K562 treated with DMSO at 1 percent for 48 hours (cell line): ENCODE results near the gene TAF11L13. TPM values are rescaled to one million over a fixed set of nuclear protein-coding genes. Genes with fewer than 3 reads are reported as not detected.

ENCODE experiments used
- total RNA-seq: library from RNA; unstranded; fragments of 300-600 nt; gene quantifications from 2 replicates; pipeline ENCODE4 v1.2.3, GENCODE V29; 2022; ENCODE audit warnings: low replicate concordance; ENCODE audit errors: extremely low read depth

TAF11L13 gene
- not detected in 2 replicates for total RNA-seq

GRCh38 chr5:17631788-17632187 lies at the start of gene TAF11L13:
TSS of gene TAF11L13 (plus strand) at chr5:17632088.

GRCh38 chr5:17585658-17586057 lies 46.2 kb upstream of the TAF11L13 start, which contains the start of gene TAF11L7:
TSS of gene TAF11L7 (minus strand) at chr5:17585758.

GRCh38 chr5:17590860-17591259 lies 41.0 kb upstream of the TAF11L13 start, which contains the start of gene TAF11L8:
TSS of gene TAF11L8 (minus strand) at chr5:17590960.

GRCh38 chr5:17594255-17594654 lies 37.6 kb upstream of the TAF11L13 start, which contains the start of gene TAF11L9:
TSS of gene TAF11L9 (minus strand) at chr5:17594394.

GRCh38 chr5:17597728-17598127 lies 34.2 kb upstream of the TAF11L13 start, which contains the start of gene TAF11L10:
TSS of gene TAF11L10 (minus strand) at chr5:17597828.

GRCh38 chr5:17603880-17604279 lies 28.0 kb upstream of the TAF11L13 start, which contains the start of gene TAF11L11:
TSS of gene TAF11L11 (plus strand) at chr5:17604183.

GRCh38 chr5:17610092-17610491 lies 21.8 kb upstream of the TAF11L13 start, which contains the start of gene TAF11L12:
TSS of gene TAF11L12 (plus strand) at chr5:17610392.

GRCh38 chr5:17634160-17634559 lies 2.3 kb downstream of the TAF11L13 start, which contains the start of gene TAF11L14:
TSS of gene TAF11L14 (plus strand) at chr5:17634460.

Other genes with a start within 250 kb of the TAF11L13 start
- not detected in 2 replicates for gene TAF11L2, start 133.9 kb upstream of the TAF11L13 start, total RNA-seq
- not detected in 2 replicates for gene TAF11L3, start 113.7 kb upstream of the TAF11L13 start, total RNA-seq
- gene TAF11L4, start 110.3 kb upstream of the TAF11L13 start, total RNA-seq, result not detected in 2 replicates
- not detected in 2 replicates for gene TAF11L5, start 106.9 kb upstream of the TAF11L13 start, total RNA-seq
- gene TAF11L6, start 103.4 kb upstream of the TAF11L13 start, total RNA-seq, result not detected in 2 replicates
- gene TAF11L7, start 46.3 kb upstream of the TAF11L13 start, total RNA-seq, result not detected in 2 replicates
- gene TAF11L8, start 41.1 kb upstream of the TAF11L13 start, total RNA-seq, result not detected in 2 replicates
- gene TAF11L9, start 37.7 kb upstream of the TAF11L13 start, total RNA-seq, result not detected in 2 replicates
- not detected in 2 replicates for gene TAF11L10, start 34.3 kb upstream of the TAF11L13 start, total RNA-seq
- gene TAF11L11, start 27.9 kb upstream of the TAF11L13 start, total RNA-seq, result not detected in 2 replicates
- gene TAF11L12, start 21.7 kb upstream of the TAF11L13 start, total RNA-seq, result not detected in 2 replicates
- gene TAF11L14, start 2.4 kb downstream of the TAF11L13 start, total RNA-seq, result not detected in 2 replicates